IPS-15b (cell line): ENCODE data around the gene CHSY1.

Source experiments
- H3K27me3 ChIP-seq: one replicate; pipeline ENCODE4 v1.6.1; 2013; ENCODE audit warnings: low read length; ENCODE audit not compliant: control insufficient read depth, insufficient read depth
- H3K36me3 ChIP-seq: one replicate; pipeline ENCODE4 v1.6.1; 2013; ENCODE audit warnings: low read length; ENCODE audit not compliant: control insufficient read depth, insufficient read depth
- H3K4me1 ChIP-seq: one replicate; pipeline ENCODE4 v1.6.1; 2013; ENCODE audit warnings: mild to moderate bottlenecking, low read length; ENCODE audit not compliant: control insufficient read depth, insufficient read depth
- H3K4me3 ChIP-seq: one replicate; pipeline ENCODE4 v1.5.1; 2013; ENCODE audit warnings: low read depth, low read length
- H3K9ac ChIP-seq: one replicate; pipeline ENCODE4 v1.6.1; 2013; ENCODE audit warnings: low read depth, mild to moderate bottlenecking, low read length
- H3K9me3 ChIP-seq: one replicate; pipeline ENCODE4 v1.6.1; 2013; ENCODE audit warnings: mild to moderate bottlenecking, low read length; ENCODE audit not compliant: control insufficient read depth, insufficient read depth

The CHSY1 gene

GRCh38 chr15:101189409-101190091, 62.3 kb downstream of the CHSY1 start:
- Histone ChIP-seq H3K27me3 (no peaks in the 10 kb centered on the region), H3K9ac (no peak overlapping the region), H3K9me3 (no peaks in the 10 kb centered on the region), H3K4me3 (no peak overlapping the region), H3K36me3 (peaks cover 2% of the 10 kb centered on the region), H3K4me1 (peaks cover 15% of the 10 kb centered on the region)

DNA sequence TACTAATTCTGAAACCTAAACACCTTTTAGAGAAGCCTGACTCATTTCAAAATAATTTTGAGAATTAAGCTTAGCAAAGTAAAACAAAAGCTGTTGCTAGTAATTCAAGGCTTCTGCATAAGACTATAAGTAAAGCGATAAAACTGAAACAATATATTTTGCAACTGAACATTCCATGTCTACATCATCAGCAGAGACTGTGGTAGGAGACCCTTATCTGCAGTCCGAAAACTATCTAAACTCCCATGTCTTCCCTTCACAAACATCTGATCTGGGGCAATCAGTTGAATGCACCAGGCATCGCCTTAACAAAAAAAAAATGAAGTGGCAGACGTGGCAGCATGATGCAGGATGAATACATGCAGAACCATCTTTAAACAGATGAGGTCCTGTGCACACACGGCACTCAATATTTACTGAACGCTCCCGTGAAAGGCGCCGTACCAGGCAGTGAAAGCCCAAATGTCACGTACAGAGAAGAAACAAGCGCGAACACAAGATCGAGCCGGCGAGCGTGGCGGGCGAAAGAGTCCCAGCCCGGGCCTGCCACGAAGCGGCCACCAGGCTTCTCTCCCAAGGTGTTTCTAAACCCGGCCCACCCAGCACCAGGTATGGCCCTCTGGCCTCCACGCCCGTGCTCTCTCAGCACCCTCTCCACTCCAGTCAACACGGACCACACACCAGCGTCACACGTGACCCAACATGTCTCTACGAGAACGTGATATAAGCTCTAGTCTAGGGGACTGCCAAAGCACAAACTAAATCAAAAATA, 63.0 kb downstream of the CHSY1 start:
- H3K9ac ChIP-seq, result no peak overlapping the region
- peaks cover 15% of the 10 kb centered on the region for H3K4me1 ChIP-seq
- H3K9me3 ChIP-seq, result no peaks in the 10 kb centered on the region
- H3K27me3 ChIP-seq, result no peaks in the 10 kb centered on the region
- no peak overlapping the region for H3K4me3 ChIP-seq
- H3K36me3 ChIP-seq, result peaks cover 2% of the 10 kb centered on the region

DNA sequence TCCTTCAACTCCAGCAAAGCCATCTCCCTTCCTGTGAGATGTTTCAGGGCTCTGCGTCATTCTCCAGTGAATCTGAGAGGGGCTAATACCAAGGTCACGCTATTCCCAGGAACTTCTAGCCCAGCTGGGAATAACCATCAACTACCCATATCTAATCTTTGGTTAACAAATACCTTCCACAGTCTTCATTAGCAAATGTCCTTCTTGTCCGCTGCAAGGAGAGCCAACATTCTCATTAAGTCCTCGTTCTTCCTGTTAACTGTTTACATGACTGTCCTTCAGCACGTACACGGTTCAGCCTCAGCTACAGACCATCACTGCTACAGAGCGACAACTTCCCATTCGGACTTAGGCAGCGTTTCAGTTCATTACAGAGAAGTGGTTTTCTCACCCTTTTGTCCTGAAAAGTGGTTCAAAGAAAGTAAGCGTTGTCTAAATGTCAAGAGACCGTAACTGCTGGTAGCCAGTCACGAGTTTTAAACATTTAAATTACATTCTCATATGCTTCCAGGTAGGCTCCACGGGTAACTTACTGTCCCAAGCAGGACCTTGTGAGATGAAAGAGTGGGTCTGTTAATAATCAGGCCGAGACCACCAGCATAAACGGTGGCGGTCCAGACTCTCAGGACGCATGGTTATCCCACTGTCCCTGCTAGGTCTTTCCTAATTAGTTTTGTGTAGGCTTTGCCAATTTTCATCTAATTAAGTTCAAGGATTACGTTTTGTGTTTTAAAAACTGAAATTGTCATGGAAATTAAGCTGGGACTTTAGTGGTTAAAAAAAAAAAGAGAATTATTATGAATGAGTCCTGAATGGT, 63.8 kb downstream of the CHSY1 start:
- Histone ChIP-seq H3K9me3 (no peaks in the 10 kb centered on the region), H3K4me1 (peaks cover 15% of the 10 kb centered on the region), H3K4me3 (no peak overlapping the region), H3K36me3 (peaks cover 2% of the 10 kb centered on the region), H3K27me3 (no peaks in the 10 kb centered on the region), H3K9ac (no peak overlapping the region)

DNA sequence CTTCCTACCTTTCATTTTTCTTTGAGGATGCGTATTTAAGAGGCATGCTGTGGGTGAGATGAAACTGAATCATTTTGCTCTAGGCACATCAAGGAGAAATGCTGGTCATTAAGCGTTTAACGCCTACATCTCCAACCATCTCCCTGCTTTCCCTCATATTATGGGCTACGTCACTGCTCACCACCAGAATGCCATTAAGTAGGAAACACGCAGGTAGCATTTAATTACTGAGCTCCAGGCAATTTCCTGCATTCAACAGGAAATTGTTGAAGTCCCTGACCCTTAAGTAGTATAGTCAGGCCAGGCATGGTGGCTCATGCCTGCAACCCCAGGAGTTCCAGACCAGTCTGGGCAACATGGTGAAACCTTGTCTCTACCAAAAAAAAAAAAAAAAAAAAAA, 66.1 kb downstream of the CHSY1 start:
- H3K9me3 ChIP-seq, result no peaks in the 10 kb centered on the region
- peaks cover 15% of the 10 kb centered on the region for H3K4me1 ChIP-seq
- H3K9ac ChIP-seq, result no peak overlapping the region
- H3K4me3 ChIP-seq, result no peak overlapping the region
- no peaks in the 10 kb centered on the region for H3K27me3 ChIP-seq
- H3K36me3 ChIP-seq, result peaks cover 4% of the 10 kb centered on the region

DNA sequence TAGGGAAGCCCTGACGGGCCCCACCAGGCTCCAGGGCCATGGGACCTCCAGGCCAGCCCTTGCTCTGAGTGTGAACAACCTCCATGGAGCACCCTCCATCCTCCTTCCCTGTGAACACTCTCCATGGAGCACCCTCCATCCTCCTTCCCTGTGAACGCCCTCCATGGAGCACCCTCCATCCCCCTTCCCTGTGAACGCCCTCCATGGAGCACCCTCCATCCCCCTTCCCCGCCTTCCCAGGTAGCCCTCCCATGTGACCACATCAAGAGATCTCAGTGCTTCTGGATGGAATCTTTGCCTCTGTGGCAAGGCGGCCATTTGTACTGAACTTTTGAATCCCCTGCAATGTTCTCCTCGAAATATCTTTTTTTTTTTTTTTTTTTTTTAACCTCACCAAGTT, 66.5 kb downstream of the CHSY1 start:
- Histone ChIP-seq H3K36me3 (peaks cover 4% of the 10 kb centered on the region), H3K9ac (no peak overlapping the region), H3K27me3 (no peaks in the 10 kb centered on the region), H3K4me3 (no peak overlapping the region), H3K4me1 (peaks cover 12% of the 10 kb centered on the region), H3K9me3 (no peaks in the 10 kb centered on the region)

DNA sequence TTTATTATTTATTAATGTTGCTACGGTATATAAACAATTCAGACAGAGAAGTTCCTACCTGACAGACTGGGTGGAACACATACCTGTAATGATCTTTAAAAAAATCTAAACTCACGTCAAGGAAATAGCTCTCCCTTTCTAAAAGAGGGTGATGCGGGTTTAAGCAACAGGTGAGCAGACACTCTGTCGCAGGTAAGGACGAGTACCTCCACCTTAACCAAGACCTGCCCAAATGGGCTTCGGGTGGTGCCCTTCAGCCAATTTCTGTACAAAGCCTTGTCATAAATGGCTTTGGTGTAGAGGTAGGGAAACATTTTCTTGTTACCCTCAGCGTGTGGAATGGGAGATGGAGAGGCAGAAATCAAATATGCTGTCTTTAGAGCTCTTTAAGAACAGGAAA, 67.0 kb downstream of the CHSY1 start:
- H3K36me3 ChIP-seq, result peaks cover 4% of the 10 kb centered on the region

DNA sequence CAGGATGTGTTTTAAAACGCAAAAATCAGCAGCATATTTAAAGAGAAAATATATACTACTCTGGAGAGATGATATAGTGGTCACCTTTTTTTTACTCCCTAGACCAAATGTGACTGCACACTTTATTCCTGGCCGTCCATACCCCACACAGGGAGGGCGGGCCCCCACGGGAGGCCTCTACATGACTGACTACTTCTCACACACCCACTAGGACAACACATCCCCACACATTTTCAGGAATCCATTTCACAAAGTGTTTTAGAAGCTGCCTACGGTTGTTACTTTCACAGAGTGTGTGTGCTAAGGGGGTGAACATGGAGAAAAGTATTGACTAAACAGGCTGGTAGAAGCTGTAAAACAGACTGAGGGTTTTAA, 67.9 kb downstream of the CHSY1 start:
- no peak overlapping the region for H3K9ac ChIP-seq
- peaks cover 4% of the 10 kb centered on the region for H3K36me3 ChIP-seq
- no peak overlapping the region for H3K4me3 ChIP-seq
- H3K4me1 ChIP-seq, result peaks cover 12% of the 10 kb centered on the region
- no peaks in the 10 kb centered on the region for H3K9me3 ChIP-seq
- H3K27me3 ChIP-seq, result no peaks in the 10 kb centered on the region

More for the DNA sequence above, 67.0 kb downstream of the CHSY1 start:
- H3K9ac ChIP-seq, result no peak overlapping the region
- H3K4me3 ChIP-seq, result no peak overlapping the region
- H3K9me3 ChIP-seq, result no peaks in the 10 kb centered on the region
- peaks cover 10% of the 10 kb centered on the region for H3K4me1 ChIP-seq
- no peaks in the 10 kb centered on the region for H3K27me3 ChIP-seq

DNA sequence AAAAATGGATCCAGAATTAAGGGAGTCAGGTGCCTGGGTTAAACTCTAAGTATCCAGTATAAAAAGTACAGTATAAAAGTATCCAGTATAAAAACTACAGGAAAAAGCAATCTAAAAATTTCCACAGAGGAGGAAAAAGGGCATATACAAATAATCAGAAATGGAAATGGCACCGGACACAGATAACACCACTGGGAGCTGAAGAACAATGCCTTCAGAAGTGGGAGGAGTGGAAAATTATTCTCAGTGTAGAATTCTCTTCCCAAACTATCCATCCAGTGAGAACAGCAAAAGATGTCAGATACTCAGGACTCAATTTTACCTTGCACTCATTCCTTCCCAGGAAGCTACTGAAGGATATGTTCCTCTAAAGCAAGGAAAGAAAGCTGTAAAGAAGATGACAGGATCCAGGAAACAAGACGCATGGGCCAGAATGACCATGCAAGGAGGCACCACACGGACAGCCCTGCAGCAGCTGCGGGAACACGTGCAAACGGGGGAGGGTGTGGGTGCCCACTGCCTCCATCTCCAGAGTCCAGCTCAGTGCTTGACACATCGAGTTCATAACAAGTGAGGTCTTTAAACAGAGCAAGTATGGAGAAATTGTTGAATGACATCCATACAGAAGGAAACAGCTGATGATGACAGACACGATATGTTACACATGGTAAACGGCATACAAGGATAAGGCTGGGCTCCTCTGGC, 68.5 kb downstream of the CHSY1 start:
- no peak overlapping the region for H3K9ac ChIP-seq
- H3K36me3 ChIP-seq, result peaks cover 3% of the 10 kb centered on the region

GRCh38 chr15:101182215-101182614, 69.6 kb downstream of the CHSY1 start:
- no peak overlapping the region for H3K4me3 ChIP-seq
- no peaks in the 10 kb centered on the region for H3K27me3 ChIP-seq
- H3K36me3 ChIP-seq, result peaks cover 15% of the 10 kb centered on the region
- no peak overlapping the region for H3K9ac ChIP-seq
- peaks cover 4% of the 10 kb centered on the region for H3K4me1 ChIP-seq
- H3K9me3 ChIP-seq, result no peaks in the 10 kb centered on the region

More for the DNA sequence above, 68.5 kb downstream of the CHSY1 start:
- peaks cover 8% of the 10 kb centered on the region for H3K4me1 ChIP-seq
- H3K4me3 ChIP-seq, result no peak overlapping the region
- no peaks in the 10 kb centered on the region for H3K27me3 ChIP-seq
- H3K9me3 ChIP-seq, result no peaks in the 10 kb centered on the region

- Histone ChIP-seq H3K4me1 (peaks cover 4% of the 10 kb centered on the region), H3K27me3 (no peaks in the 10 kb centered on the region), H3K4me3 (no peak overlapping the region), H3K36me3 (peaks cover 15% of the 10 kb centered on the region), H3K9me3 (no peaks in the 10 kb centered on the region), H3K9ac (no peak overlapping the region)
These were observed 70.5 kb downstream of the CHSY1 start for GRCh38 chr15:101181349-101181748.

GRCh38 chr15:101180620-101181307, 71.1 kb downstream of the CHSY1 start:
- no peaks in the 10 kb centered on the region for H3K27me3 ChIP-seq
- H3K9me3 ChIP-seq, result no peaks in the 10 kb centered on the region
- H3K36me3 ChIP-seq, result peaks cover 15% of the 10 kb centered on the region
- H3K4me1 ChIP-seq, result peaks cover 4% of the 10 kb centered on the region
- H3K4me3 ChIP-seq, result no peak overlapping the region
- no peak overlapping the region for H3K9ac ChIP-seq
